RWPE2 (cell line): ENCODE data around the gene DPEP1.

Experiments
- ATAC-seq: fragments of 200-7000 bp; cut with Tn5 transposase; 3 replicates; pipeline ENCODE4 v1.9.1; 2021; ENCODE audit warnings: low read depth
- DNase-seq: peaks from one replicate; pipeline ENCODE4 v3.0.0-alpha.2; 2020; ENCODE audit warnings: low spot score
- H3K27ac ChIP-seq: fragments of 450-650 bp; 2 replicates; pipeline ENCODE4 v1.5.1; 2017; ENCODE audit warnings: mild to moderate bottlenecking; ENCODE audit not compliant: poor library complexity, severe bottlenecking
- H3K27me3 ChIP-seq: fragments of 250-450 bp; sonication (Bioruptor Pico); 2 replicates; pipeline ENCODE4 v1.5.1; 2021; ENCODE audit warnings: mild to moderate bottlenecking, moderate library complexity; ENCODE audit not compliant: insufficient read depth, poor library complexity, severe bottlenecking
- H3K36me3 ChIP-seq: fragments of 250-450 bp; sonication (Bioruptor Pico); 2 replicates; pipeline ENCODE4 v1.5.1; 2020; ENCODE audit warnings: low read depth, mild to moderate bottlenecking, moderate library complexity
- H3K4me1 ChIP-seq: fragments of 250-450 bp; sonication (Bioruptor Pico); 2 replicates; pipeline ENCODE4 v1.5.1; 2021; ENCODE audit warnings: mild to moderate bottlenecking, moderate library complexity; ENCODE audit not compliant: insufficient read depth, poor library complexity, severe bottlenecking
- H3K4me3 ChIP-seq: fragments of 250-450 bp; sonication (Bioruptor Pico); 2 replicates; pipeline ENCODE4 v1.5.1; 2021; ENCODE audit warnings: mild to moderate bottlenecking, moderate library complexity; ENCODE audit not compliant: severe bottlenecking
- H3K9me3 ChIP-seq: fragments of 250-450 bp; sonication (Bioruptor Pico); 2 replicates; pipeline ENCODE4 v1.5.1; 2021; ENCODE audit warnings: mild to moderate bottlenecking, moderate library complexity; ENCODE audit not compliant: severe bottlenecking
- CTCF ChIP-seq: fragments of 450-650 bp; IDR thresholded peaks from one replicate; pipeline ENCODE4 v1.5.1; 2017; ENCODE audit warnings: mild to moderate bottlenecking, moderate library complexity; ENCODE audit not compliant: poor library complexity, severe bottlenecking

DPEP1 gene

GRCh38 chr16:89651584-89651983, 38.1 kb downstream of the DPEP1 start:
- peaks cover 6% of the 10 kb centered on the region for H3K4me1 ChIP-seq
- TF ChIP-seq CTCF, result no peak
- ATAC-seq (no peak), DNase-seq (no peak)
- H3K27ac ChIP-seq, result no peak overlapping the region
- peaks cover 24% of the 10 kb centered on the region for H3K36me3 ChIP-seq
- H3K27me3 ChIP-seq, result no peaks in the 10 kb centered on the region
- H3K4me3 ChIP-seq, result no peak overlapping the region
- no peaks in the 10 kb centered on the region for H3K9me3 ChIP-seq

GRCh38 chr16:89653656-89654295, 40.3 kb downstream of the DPEP1 start:
- Histone ChIP-seq H3K36me3 (peaks cover 19% of the 10 kb centered on the region), H3K9me3 (no peaks in the 10 kb centered on the region), H3K4me3 (no peak overlapping the region), H3K27ac (no peak overlapping the region), H3K4me1 (peaks cover 2% of the 10 kb centered on the region), H3K27me3 (no peaks in the 10 kb centered on the region)
- ATAC-seq (no peak), DNase-seq (no peak)
- TF ChIP-seq CTCF, result no peak

- H3K4me3 ChIP-seq, result no peak overlapping the region
- H3K27me3 ChIP-seq, result no peaks in the 10 kb centered on the region
- H3K36me3 ChIP-seq, result peaks cover 30% of the 10 kb centered on the region
- H3K9me3 ChIP-seq, result no peaks in the 10 kb centered on the region
- peaks cover 6% of the 10 kb centered on the region for H3K4me1 ChIP-seq
- DNase-seq (no peak), ATAC-seq (no peak)
- TF ChIP-seq CTCF, result no peak
- no peak overlapping the region for H3K27ac ChIP-seq
Observed at GRCh38 chr16:89655062-89655643, 41.7 kb downstream of the DPEP1 start.

GRCh38 chr16:89656435-89657121, 43.1 kb downstream of the DPEP1 start:
- DNase-seq, result no peak
- peak overlapping the region; percentile 57 for H3K27ac ChIP-seq
- ATAC-seq, result no peak
- no peak for TF ChIP-seq CTCF
- peak overlapping the region; percentile 89 for H3K4me3 ChIP-seq
- H3K4me1 ChIP-seq, result peaks cover 6% of the 10 kb centered on the region
- no peaks in the 10 kb centered on the region for H3K27me3 ChIP-seq
- peaks cover 39% of the 10 kb centered on the region for H3K36me3 ChIP-seq
- H3K9me3 ChIP-seq, result no peaks in the 10 kb centered on the region
